GM12864 (cell line): ENCODE measurements around the gene DMTF1.

Source experiments
- DNase-seq: peaks from one replicate; pipeline ENCODE4 v3.0.0-alpha.2; 2011; ENCODE audit warnings: low read depth
- H3K4me3 ChIP-seq: 2 replicates; pipeline ENCODE4 v1.5.1; 2011; ENCODE audit warnings: mild to moderate bottlenecking, low read depth, low read length, control low read depth
- TF ChIP-seq, protein P1 (sequence below): IDR thresholded peaks from 2 replicates; pipeline ENCODE4 v1.5.1; 2011; ENCODE audit warnings: low read depth, mild to moderate bottlenecking, moderate library complexity, low read length, control low read depth, inconsistent platforms; ENCODE audit errors: missing control alignments

DMTF1 gene

DNA sequence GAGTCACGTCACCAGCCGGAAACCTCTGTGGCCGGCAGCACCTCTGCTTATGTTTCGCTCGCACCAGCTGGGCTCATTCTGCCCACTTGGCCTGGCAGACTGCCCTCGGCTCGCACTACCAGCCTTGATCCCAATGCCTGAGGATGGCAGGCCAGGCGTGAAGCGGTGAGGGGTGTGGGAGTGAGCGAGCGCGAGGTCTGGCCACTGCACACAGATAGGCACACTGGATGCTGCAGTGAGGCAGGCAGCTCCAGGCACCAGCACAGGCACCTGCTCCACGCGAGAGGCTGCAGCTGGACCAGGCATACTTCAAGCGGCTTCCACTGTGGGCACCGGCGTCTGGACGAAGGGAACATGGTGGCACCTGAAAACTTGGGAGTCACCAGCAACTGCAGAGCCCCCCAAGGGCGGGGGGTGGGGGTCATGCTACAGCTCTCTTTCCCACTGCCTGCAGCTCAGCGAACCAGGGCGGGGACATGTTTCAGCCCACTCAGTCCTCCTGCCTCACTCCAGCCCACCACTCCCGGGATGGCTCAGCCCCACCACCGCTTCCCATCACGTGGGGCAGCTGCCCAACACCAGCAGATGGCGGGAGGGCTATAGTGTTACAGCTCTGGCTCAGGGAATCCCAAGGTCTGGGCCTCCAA lies 5.4 kb upstream of the DMTF1 start:
- TF ChIP-seq, protein P1, sequence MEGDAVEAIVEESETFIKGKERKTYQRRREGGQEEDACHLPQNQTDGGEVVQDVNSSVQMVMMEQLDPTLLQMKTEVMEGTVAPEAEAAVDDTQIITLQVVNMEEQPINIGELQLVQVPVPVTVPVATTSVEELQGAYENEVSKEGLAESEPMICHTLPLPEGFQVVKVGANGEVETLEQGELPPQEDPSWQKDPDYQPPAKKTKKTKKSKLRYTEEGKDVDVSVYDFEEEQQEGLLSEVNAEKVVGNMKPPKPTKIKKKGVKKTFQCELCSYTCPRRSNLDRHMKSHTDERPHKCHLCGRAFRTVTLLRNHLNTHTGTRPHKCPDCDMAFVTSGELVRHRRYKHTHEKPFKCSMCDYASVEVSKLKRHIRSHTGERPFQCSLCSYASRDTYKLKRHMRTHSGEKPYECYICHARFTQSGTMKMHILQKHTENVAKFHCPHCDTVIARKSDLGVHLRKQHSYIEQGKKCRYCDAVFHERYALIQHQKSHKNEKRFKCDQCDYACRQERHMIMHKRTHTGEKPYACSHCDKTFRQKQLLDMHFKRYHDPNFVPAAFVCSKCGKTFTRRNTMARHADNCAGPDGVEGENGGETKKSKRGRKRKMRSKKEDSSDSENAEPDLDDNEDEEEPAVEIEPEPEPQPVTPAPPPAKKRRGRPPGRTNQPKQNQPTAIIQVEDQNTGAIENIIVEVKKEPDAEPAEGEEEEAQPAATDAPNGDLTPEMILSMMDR, result no peak
- no peak overlapping the region for H3K4me3 ChIP-seq
- no peak for DNase-seq

DNA sequence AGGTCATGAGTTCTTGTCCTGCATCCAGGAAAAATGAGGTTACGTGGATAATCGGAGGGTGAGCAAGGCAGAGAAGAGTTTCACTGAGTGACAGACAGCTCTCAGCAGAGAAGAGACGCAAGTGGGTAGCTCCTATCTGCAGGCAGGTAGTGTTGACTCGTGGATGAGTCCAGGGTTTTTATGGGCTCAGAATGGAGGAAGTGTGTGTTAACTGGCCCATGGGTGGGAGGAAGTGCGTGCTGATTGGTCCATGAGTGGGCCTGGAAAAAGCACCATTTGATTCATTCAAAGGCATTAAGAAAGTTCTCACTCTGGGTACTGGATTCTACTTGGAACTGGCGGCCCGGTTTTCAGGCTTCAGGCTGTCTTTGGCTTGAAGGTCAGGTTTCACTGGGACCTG lies 4.8 kb upstream of the DMTF1 start:
- no peak overlapping the region for H3K4me3 ChIP-seq
- TF ChIP-seq, protein P1, result no peak
- DNase-seq, result no peak

DNA sequence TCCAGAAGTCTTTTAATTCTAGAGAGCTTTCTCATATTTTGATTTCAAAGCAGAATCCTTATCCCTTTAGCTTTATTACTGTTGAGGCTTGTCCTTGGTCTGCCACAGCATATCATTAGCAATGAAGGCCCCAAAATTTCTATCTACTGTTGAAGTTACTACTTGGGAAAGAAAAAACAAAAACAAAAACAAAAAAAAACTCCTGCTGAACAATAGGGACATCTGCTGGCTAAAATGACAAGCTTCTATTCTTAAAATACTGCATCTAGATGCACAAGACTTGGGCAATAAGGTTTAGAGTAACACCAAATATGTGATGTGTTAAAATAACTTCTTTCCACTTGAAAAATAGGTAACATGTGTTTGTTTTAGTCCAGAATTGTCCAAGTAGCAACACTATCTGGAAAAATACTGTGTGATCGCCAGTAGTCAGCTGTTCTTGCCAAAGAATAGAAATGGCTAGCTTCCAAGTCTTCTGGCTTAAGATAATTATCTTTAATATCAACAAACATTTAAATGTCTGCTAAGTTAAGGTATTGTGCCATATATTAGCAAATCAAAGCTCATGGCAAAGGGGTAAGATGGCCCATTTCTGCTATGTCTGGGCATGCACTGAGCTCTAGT lies 3.8 kb upstream of the DMTF1 start:
- no peak for DNase-seq
- TF ChIP-seq, protein P1, result peak; percentile 45
- no peak overlapping the region for H3K4me3 ChIP-seq

DNA sequence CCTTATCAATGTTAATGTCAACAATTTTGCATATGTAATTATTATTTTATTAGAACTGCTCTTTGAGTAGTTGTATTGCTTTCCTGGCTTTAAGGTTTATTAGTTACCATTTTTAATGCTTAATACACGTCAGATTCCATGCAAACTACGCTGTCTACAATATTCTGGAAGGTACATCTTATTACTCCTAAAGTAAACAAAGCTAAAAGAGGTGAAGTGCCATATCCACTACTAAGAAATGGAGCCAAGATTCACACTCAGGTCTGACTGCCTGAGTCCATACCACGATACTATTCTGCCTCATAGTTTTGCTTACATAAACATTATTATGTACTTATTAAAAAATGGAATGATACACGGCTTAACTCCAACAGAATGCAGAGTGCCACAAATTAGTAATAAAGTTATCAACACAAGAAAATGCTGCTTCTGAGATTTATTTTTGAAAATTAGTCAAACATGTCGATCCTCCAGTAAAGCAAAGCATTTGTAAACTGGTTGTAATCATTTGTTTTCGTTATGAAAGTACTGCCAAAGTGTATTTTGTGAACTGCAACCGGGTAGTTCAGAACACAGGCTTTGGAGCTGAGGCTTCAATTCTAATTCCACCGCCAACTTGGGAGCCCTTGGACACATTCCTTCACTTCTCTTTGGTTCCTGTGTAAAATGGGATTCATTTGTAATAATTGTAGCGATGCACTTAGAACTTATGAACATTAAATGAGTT lies 1.1 kb upstream of the DMTF1 start:
- H3K4me3 ChIP-seq, result peak overlapping the region; percentile 87; the same call in 1 of the 2 replicates
- no peak for DNase-seq
- TF ChIP-seq, protein P1, result no peak

DNA sequence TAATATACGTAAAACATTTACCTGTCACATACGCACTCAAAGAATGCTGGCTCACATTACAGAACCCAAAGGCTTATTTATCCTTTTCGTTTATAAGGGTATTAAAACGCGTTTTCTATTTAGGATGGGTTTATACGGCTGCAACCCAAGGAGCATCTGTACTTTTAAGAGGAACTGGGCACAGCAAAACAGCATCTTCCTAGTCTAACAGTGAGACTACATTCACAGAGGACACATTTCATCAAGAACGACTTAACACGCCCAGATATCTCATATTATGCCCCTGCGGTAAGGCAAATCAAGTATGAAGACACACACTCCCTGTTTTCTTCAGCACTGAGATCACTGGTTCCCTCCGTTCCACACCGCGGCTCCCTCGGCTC lies 533 bp upstream of the DMTF1 start:
- DNase-seq, result no peak
- TF ChIP-seq, protein P1, result no peak
- peak overlapping the region; percentile 87 for H3K4me3 ChIP-seq

DNA sequence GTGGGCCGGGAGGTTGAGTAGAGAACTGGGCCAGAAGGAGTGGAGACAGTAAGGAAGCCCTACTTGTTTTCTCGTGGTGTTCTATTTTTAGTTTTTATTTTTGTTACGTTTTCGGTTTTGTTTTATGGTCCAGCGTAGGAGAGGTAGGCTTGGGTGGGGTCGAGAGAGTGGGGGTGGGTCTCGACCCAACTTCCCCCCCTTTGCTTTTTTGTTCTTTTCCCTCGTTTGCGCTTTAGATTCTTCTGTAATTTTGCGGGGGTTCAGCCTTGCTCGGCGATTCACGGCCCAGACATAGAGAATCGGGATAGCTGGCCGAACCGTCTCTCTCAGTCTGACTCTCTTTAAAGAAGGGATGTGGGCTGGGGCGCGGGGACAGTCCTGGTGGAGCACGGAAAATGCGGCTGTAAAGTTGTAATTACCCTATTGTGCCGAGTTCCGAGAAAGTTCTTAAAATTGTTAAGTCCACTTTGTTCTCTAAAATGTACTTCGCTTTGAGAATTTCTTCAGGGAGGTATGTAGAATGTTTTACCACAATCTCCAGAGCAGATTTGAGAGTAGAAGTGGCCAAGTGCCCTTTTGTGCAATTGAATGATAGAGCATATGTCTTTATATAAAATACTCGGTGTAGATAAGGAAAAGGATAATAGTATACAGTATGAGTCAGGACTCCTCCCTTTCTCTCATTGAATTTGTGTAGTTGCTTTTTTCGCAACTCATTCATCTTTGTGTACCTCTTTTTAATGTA lies 816 bp downstream of the DMTF1 start:
- no peak for DNase-seq
- H3K4me3 ChIP-seq, result peak overlapping the region; percentile 87
- TF ChIP-seq, protein P1, result no peak
